ENCODE results near the gene NRIP1. TPM values are rescaled to one million over a fixed set of nuclear protein-coding genes. Genes with fewer than 3 reads are reported as not detected.
A peak's percentile ranks its signal among the peaks of the same experiment; 100 is the strongest.

Gene NRIP1
- total and polyA plus RNA-seq, 7 donors: 10.2 to 35.3 (median 26.3) TPM

DNA sequence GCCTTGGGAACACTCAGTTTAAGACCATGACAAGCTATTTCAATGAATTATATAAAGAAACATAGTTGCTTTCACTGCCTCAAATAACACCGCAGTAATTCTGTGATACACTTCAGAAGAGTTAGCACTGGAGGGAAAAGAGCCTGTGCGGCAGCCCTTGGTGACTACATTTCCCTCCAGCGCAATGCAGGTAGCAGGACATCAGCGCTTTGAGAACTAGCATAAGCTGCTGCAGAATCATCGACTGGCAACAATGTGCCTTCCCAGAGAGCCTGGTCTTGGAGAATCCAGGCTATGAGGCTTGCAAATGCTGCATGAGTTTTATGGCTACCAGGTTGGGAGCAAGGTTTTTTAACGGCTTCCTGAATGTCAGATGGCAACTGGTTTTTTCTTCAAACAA, 7.5 kb downstream of the NRIP1 start:
- no peaks in the 10 kb centered on the region for H3K36me3 ChIP-seq
- TF ChIP-seq EP300 (IDR thresholded peaks at IDR 0.05) (no peak), POLR2A (IDR thresholded peaks at IDR 0.05) (no peak), POLR2AphosphoS5 (IDR thresholded peaks at IDR 0.05) (no peak)
- TF ChIP-seq, protein P1, sequence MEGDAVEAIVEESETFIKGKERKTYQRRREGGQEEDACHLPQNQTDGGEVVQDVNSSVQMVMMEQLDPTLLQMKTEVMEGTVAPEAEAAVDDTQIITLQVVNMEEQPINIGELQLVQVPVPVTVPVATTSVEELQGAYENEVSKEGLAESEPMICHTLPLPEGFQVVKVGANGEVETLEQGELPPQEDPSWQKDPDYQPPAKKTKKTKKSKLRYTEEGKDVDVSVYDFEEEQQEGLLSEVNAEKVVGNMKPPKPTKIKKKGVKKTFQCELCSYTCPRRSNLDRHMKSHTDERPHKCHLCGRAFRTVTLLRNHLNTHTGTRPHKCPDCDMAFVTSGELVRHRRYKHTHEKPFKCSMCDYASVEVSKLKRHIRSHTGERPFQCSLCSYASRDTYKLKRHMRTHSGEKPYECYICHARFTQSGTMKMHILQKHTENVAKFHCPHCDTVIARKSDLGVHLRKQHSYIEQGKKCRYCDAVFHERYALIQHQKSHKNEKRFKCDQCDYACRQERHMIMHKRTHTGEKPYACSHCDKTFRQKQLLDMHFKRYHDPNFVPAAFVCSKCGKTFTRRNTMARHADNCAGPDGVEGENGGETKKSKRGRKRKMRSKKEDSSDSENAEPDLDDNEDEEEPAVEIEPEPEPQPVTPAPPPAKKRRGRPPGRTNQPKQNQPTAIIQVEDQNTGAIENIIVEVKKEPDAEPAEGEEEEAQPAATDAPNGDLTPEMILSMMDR (IDR thresholded peaks at IDR 0.05): no peak
- WGBS, 2 donors: 8 to 22% methylated on average over 6 of the region's 6 CpGs
- no peak overlapping the region for H3K4me3 ChIP-seq
- no peaks in the 10 kb centered on the region for H3K9me3 ChIP-seq
- no peak for DNase-seq
- H3K4me1 ChIP-seq: peaks cover 0 to 91% (median 79%) of the 10 kb centered on the region in 4 donors
- H3K27me3 ChIP-seq: no peaks in the 10 kb centered on the region
- peak overlapping the region in 3 of 4 donors; percentile 23 to 97 (median 29) for H3K27ac ChIP-seq
- intact Hi-C loops (cut with DNase I): no loop called here

DNA sequence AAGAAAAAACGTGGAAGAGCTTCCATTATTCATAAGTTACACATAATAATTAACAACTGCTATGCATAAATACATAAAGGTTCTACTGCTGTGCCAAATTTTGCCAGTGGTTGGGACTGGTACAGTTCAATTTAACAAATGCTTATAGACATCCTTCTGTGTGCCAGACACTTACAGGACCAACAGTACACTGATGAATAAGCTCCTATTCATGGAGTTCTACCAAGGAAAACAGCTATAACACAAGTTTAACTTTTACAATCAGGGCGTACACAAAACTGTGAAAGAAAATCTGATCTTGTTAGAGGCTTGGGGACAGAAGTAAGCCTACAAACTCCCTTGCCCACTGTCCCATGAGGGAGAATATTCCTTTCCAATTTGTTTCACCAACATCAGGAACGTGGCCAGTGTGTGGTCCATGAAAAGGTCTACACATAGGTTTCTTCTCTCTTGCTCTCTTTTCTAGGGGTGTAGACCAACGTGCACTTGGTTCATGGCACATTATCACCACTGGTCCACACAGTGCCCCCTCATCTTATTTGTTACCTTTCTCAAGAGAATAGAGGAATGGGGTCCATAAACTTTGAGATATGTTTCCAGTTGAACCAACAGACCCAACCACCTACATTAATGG, 10.1 kb downstream of the NRIP1 start:
- Histone ChIP-seq H3K9me3 (no peaks in the 10 kb centered on the region), H3K27ac (no peak overlapping the region), H3K4me3 (no peak overlapping the region), H3K27me3 (no peaks in the 10 kb centered on the region), H3K4me1 (peaks cover 0 to 91% (median 81%) of the 10 kb centered on the region in 4 donors), H3K36me3 (no peaks in the 10 kb centered on the region)
- WGBS, 2 donors: 16 to 49% methylated on average over 4 of the region's 4 CpGs
- intact Hi-C loops (cut with DNase I): no loop called here
- DNase-seq: no peak
- TF ChIP-seq, protein P1 (IDR thresholded peaks at IDR 0.05): no peak
- TF ChIP-seq POLR2A (IDR thresholded peaks at IDR 0.05) (no peak), POLR2AphosphoS5 (IDR thresholded peaks at IDR 0.05) (no peak), EP300 (IDR thresholded peaks at IDR 0.05) (no peak)

DNA sequence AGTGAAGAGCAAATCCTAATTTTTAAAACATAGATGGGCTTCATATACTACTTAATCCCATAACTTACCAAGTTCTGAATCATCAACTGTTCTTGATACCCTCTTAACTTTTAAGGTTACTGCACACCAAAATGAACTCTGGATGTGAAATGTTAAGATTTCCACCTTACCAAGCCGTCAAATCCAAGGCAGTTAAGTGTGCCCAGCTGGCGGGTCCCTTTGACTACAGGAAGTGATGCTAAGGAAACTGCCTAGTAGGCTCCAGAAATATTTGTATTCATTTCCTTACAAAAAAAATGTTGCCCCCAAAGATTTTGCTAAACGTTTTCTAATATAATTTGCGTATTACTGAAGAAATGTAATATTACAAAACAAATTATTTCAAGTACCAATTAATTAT, 10.7 kb downstream of the NRIP1 start:
- peaks cover 0 to 91% (median 80%) of the 10 kb centered on the region in 4 donors for H3K4me1 ChIP-seq
- H3K27ac ChIP-seq: no peak overlapping the region
- H3K27me3 ChIP-seq: no peaks in the 10 kb centered on the region
- no peak for DNase-seq
- TF ChIP-seq EP300 (IDR thresholded peaks at IDR 0.05) (no peak), POLR2AphosphoS5 (IDR thresholded peaks at IDR 0.05) (no peak)
- TF ChIP-seq, protein P1 (IDR thresholded peaks at IDR 0.05): no peak
- no peaks in the 10 kb centered on the region for H3K36me3 ChIP-seq
- no peaks in the 10 kb centered on the region for H3K9me3 ChIP-seq
- WGBS, 2 donors: 20 to 29% methylated on average over 4 of the region's 4 CpGs
- H3K4me3 ChIP-seq: no peak overlapping the region
- intact Hi-C loops (cut with DNase I): no loop called here

DNA sequence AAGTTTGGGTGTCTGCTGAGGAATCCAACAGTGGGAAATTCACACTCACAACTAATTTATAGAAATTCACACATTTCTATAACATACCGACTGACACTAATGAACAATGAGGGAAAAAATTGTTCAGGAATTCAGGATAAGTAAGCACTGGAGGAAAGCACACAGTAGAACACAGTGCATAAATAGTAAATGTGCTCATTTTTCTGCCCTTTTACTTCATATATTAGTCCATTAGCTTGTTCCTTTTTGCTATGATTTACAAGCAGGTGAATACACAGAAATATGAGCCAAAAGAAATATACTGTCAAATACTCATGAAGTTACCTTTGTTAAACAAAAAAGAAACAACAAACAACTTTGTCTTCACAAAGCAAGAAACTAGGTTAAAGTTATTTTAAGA, 11.3 kb downstream of the NRIP1 start:
- Histone ChIP-seq H3K4me1 (peaks cover 0 to 90% (median 76%) of the 10 kb centered on the region in 4 donors), H3K27ac (no peak overlapping the region), H3K27me3 (no peaks in the 10 kb centered on the region), H3K36me3 (no peaks in the 10 kb centered on the region), H3K4me3 (no peak overlapping the region), H3K9me3 (no peaks in the 10 kb centered on the region)
- 11 to 37% methylated on average over 1 of the region's 1 CpG for WGBS, 2 donors
- TF ChIP-seq EP300 (IDR thresholded peaks at IDR 0.05) (no peak), POLR2A (IDR thresholded peaks at IDR 0.05) (no peak), POLR2AphosphoS5 (IDR thresholded peaks at IDR 0.05) (no peak)
- TF ChIP-seq, protein P1 (IDR thresholded peaks at IDR 0.05): no peak
- intact Hi-C loops (cut with DNase I): no loop called here
- no peak for DNase-seq

DNA sequence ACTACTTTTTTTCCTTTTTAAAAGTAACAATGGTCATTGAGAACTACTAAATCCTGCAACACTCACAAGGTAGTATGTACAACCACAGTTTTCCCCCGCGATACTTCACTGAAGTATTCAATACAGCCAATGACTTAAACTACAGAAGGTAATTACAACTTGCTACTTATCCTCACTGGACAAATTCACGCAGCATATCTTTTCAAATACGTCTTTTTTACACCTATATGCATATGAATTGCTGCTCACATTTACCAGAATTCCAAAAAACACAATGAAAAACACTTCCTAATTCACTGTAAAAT, 12.4 kb downstream of the NRIP1 start:
- Histone ChIP-seq H3K27me3 (no peaks in the 10 kb centered on the region), H3K4me3 (peak overlapping the region in 1 of 4 donors; percentile 1), H3K36me3 (no peaks in the 10 kb centered on the region), H3K9me3 (no peaks in the 10 kb centered on the region), H3K27ac (no peak overlapping the region), H3K4me1 (peaks cover 0 to 85% (median 69%) of the 10 kb centered on the region in 4 donors)
- WGBS, 2 donors: 9 to 41% methylated on average over 4 of the region's 4 CpGs
- no peak for DNase-seq
- TF ChIP-seq POLR2A (IDR thresholded peaks at IDR 0.05): no peak
- no peak for TF ChIP-seq POLR2AphosphoS5 (IDR thresholded peaks at IDR 0.05)
- no peak for TF ChIP-seq EP300 (IDR thresholded peaks at IDR 0.05)
- TF ChIP-seq, protein P1 (IDR thresholded peaks at IDR 0.05): no peak
- intact Hi-C loops (cut with DNase I): no loop called here
